ENCODE results near the gene TSACC.
"Not testable (repeated sequence)": the region's sequence is repeated elsewhere in the genome, so short reads cannot be mapped to it uniquely, and the experiment has no call there.

TSACC gene

GRCh38 chr1:156347331-156347730, 9.0 kb downstream of the TSACC start:
- DNase-seq: no peak

GRCh38 chr1:156352481-156352880, 14.2 kb downstream of the TSACC start:
- DNase-seq: not testable (repeated sequence)

- DNase-seq: no peak
These were observed 18.0 kb downstream of the TSACC start for GRCh38 chr1:156356262-156356874.

- DNase-seq: peak; percentile 75
These were observed 18.7 kb downstream of the TSACC start for GRCh38 chr1:156356875-156357534.

GRCh38 chr1:156357977-156358376, 19.7 kb downstream of the TSACC start:
- no peak for DNase-seq

- DNase-seq: no peak
These were observed 20.3 kb downstream of the TSACC start for GRCh38 chr1:156358641-156359040.

GRCh38 chr1:156359249-156359648, 20.9 kb downstream of the TSACC start:
- DNase-seq: no peak

GRCh38 chr1:156359973-156360372, 21.6 kb downstream of the TSACC start:
- DNase-seq: peak; percentile 14

- DNase-seq: no peak
These were observed 22.2 kb downstream of the TSACC start for GRCh38 chr1:156360534-156360933.

- no peak for DNase-seq
These were observed 27.4 kb downstream of the TSACC start for GRCh38 chr1:156365754-156366153.

- no peak for DNase-seq
These were observed 28.2 kb downstream of the TSACC start for GRCh38 chr1:156366378-156367166.

- DNase-seq: no peak
These were observed 29.2 kb downstream of the TSACC start for GRCh38 chr1:156367383-156368156.

- no peak for DNase-seq
These were observed 29.9 kb downstream of the TSACC start for GRCh38 chr1:156368157-156368658.

GRCh38 chr1:156368889-156369684, 30.8 kb downstream of the TSACC start, which contains the start of gene RHBG:
TSS of gene RHBG (plus strand) at chr1:156369211. CDS start at chr1:156369250, 39 bp downstream.
- peak; percentile 35 for DNase-seq

- not testable (repeated sequence) for DNase-seq
These were observed 31.5 kb downstream of the TSACC start for GRCh38 chr1:156369685-156370286.

- peak; percentile 59 for DNase-seq
These were observed 33.4 kb downstream of the TSACC start for GRCh38 chr1:156371553-156372264.

GRCh38 chr1:156372265-156372586, 33.9 kb downstream of the TSACC start:
- DNase-seq: no peak

- DNase-seq: no peak
These were observed 34.5 kb downstream of the TSACC start for GRCh38 chr1:156372876-156373275.

- DNase-seq: no peak
These were observed 35.2 kb downstream of the TSACC start for GRCh38 chr1:156373546-156373945.

- DNase-seq: no peak
These were observed 37.8 kb downstream of the TSACC start for GRCh38 chr1:156376146-156376545.

Measured in OCI-M1 (cell line).